Pancreas (tissue), 10 donors: ENCODE data around the gene SORL1. TPM values are rescaled to one million over a fixed set of nuclear protein-coding genes. Genes with fewer than 3 reads are reported as not detected.

Experiments
- ATAC-seq, 4 donors: fragments of 200-7000 bp; cut with Tn5 transposase; one replicate each; pipeline versions ENCODE4 v1.8.0 to v1.9.1; 2020; ENCODE audit warnings: mild to moderate bottlenecking in 4 of 4, moderate library complexity in 4 of 4
- DNase-seq, 6 donors: peaks; one replicate each; pipeline ENCODE4 v3.0.0-alpha.2; 2020
- FAIRE-seq: peaks from 2 replicates; lab custom pipeline; 2012; peaks lifted over from hg19 to GRCh38; lab: Jason Lieb, UNC
- H3K27ac ChIP-seq, 4 donors: fragments of 200-600 bp; sonication (generic); 1 replicate in 3 of 4; 2 replicates in 1 of 4; pipeline versions ENCODE4 v1.5.0 to v1.8.0; 2020
- H3K27me3 ChIP-seq, 4 donors: fragments of 200-600 bp; one replicate each; pipeline ENCODE4 v1.8.0; 2021
- H3K36me3 ChIP-seq, 3 donors: fragments of 200-600 bp; sonication (generic) in 1 of 3; one replicate each; pipeline versions ENCODE4 v1.5.0 to v1.8.0; 2020 to 2021
- H3K4me1 ChIP-seq, 3 donors: fragments of 200-600 bp; one replicate each; pipeline ENCODE4 v1.8.0; 2021
- H3K4me3 ChIP-seq, 4 donors: fragments of 200-600 bp; sonication (generic) in 2 of 4; one replicate each; pipeline versions ENCODE4 v1.5.0 to v1.8.0; 2020 to 2021
- H3K9me3 ChIP-seq, 4 donors: fragments of 200-600 bp; one replicate each; pipeline ENCODE4 v1.8.0; 2021
- CTCF ChIP-seq, 4 donors: fragments of 200-600 bp; sonication (generic) in 3 of 4; IDR thresholded peaks; one replicate each; pipeline versions ENCODE4 v1.5.0 to v1.8.0; 2021; ENCODE audit warnings: antibody characterized with exemption in 4 of 4
- WGBS, 2 donors: extraction: QIAGEN DNeasy Blood & Tissue Kit; methylation state at CpG; one replicate each; pipeline ENCODE4 v1.1.7; 2013; 5-methylcytosine and 5-hydroxymethylcytosine counted together
- intact Hi-C, 3 donors: fragments of 100-400 bp; cut with DNase I; formaldehyde crosslinking; loops; one replicate each; pipeline versions ENCODE4 v1.11.1 to v1.14.2; 2022
- polyA plus RNA-seq, 2 donors: library from polyadenylated mRNA; stranded (reverse); fragments of 200-250 nt; gene quantifications; one replicate each; pipeline ENCODE4 v1.2.3, GENCODE V29; 2013
- total RNA-seq, 6 donors: library from RNA; stranded (reverse); fragmentation: NEBNext Ultra II Directional in 4 of 6; extraction: Animal tissue kit (Norgen Biotek cat#: 25700) in 4 of 6; gene quantifications; one replicate each; pipeline versions ENCODE4 v1.2.1 to v1.2.4, GENCODE V29; 2021 to 2023
- donor health status: healthy with polysubstance abuse.
- donor health status: DM: no; HTN: no; CAD: no; lungs with moderate emphysema.
- donor health status: DM: no; HTN: no; CAD: no.
- donor health status: control.
- donor health status: control.
- donor health status: Bipolar disorder and iron deficiency.
- donor health status: DM: yes; HTN: yes; CAD: no.
- donor health status: DM: no; HTN: no; CAD: no.
- donor health status: DM: no; HTN: no; CAD: no.
- donor health status: DM: yes; HTN: yes; CAD: no.

Gene SORL1
- total and polyA plus RNA-seq, 8 donors: 2.7 to 47.5 (median 15.5) TPM

DNA sequence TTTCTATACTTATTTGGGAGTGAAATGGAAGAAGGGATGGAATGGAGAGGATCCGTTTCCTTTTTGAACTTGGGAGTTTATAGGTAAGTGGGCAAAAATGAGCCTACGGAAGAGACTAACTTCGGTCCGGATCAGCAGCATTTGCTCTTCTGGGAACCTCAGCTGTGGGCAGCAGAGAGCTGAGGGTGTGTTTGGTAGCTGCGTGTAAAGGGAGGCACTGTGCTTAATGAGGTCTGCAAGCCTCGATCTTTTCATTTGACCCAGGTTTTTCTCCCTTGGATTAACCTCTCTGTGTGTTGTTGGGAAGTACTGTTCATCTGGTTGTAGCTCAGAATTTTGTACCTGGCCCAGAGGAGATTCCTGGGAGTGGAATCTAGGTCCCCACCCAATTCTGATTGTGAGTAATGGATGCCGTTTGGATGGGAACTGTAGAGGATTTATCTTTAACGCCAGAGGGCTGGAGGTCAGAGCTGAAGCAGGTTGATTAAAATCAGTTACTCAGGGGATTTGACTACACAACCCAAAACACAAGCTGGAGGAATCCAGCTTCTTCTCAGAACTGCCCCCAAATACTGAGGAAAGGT is 202.2 kb downstream of the SORL1 start:
- ATAC-seq (no peak), FAIRE-seq (no peak), DNase-seq (no peak)
- no peak for TF ChIP-seq CTCF (IDR thresholded peaks at IDR 0.05)
- intact Hi-C loops: loop anchor here in 2 of 3 donors (5.0 to 10.0 kb wide), 4 partner anchors 450 to 850 kb away; no protein-coding TSS in a partner anchor
- H3K27me3 ChIP-seq: no peaks in the 10 kb centered on the region
- H3K36me3 ChIP-seq: no peaks in the 10 kb centered on the region
- H3K4me3 ChIP-seq: no peak overlapping the region
- H3K9me3 ChIP-seq: no peaks in the 10 kb centered on the region
- peak overlapping the region in 1 of 4 donors; percentile 87 for H3K27ac ChIP-seq
- WGBS, 2 donors: 44 to 51% methylated on average over 8 of the region's 8 CpGs
- H3K4me1 ChIP-seq: peaks cover 0 to 7% (median 0%) of the 10 kb centered on the region in 3 donors

DNA sequence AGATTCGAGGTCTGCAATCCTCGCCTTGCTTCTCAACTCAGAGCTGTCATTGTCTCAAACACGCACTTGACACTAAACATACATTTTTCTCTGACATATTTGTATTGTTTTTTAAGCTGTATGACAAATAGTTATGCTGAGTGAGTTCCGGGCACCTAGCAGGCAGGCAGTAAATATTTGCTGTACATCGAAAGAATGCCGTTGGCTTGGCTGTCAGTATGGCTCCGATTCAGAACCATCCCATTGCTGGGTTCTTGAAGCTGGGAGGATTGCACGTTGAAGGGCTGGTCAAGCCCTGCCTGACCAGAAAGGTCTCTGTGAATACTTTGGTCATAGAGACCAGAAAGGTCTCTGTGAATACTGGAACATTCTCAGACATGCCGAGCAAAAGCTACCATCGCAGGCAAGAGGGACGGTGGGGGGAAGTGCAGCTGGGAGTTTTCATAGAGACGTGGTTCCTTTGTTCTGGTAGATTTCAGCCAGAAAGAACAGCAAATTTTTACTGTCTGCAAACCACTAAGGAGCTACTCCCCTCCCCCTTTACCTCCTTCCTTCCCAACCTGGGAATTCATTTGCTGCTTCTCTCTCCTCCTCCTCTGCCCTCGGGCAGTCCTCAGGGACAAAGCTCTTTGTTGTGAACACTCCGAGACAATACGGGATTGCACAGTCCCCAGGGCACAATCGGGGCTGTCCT is 202.9 kb downstream of the SORL1 start:
- intact Hi-C loops: loop anchor here in 2 of 3 donors (5.0 to 10.0 kb wide), 5 partner anchors 447 to 850 kb away; no protein-coding TSS in a partner anchor
- Histone ChIP-seq H3K36me3 (no peaks in the 10 kb centered on the region), H3K9me3 (no peaks in the 10 kb centered on the region), H3K4me1 (peaks cover 0 to 7% (median 0%) of the 10 kb centered on the region in 3 donors), H3K27me3 (no peaks in the 10 kb centered on the region), H3K4me3 (peak overlapping the region; percentile 11 to 45 (median 29)), H3K27ac (peak overlapping the region; percentile 58 to 90 (median 78))
- FAIRE-seq (no peak), DNase-seq (peak in 1 of 6 donors; percentile 27), ATAC-seq (peak; percentile 35 to 41 (median 38))
- TF ChIP-seq CTCF (IDR thresholded peaks at IDR 0.05): no peak
- 10% methylated on average over 16 of the region's 16 CpGs for WGBS, 2 donors

DNA sequence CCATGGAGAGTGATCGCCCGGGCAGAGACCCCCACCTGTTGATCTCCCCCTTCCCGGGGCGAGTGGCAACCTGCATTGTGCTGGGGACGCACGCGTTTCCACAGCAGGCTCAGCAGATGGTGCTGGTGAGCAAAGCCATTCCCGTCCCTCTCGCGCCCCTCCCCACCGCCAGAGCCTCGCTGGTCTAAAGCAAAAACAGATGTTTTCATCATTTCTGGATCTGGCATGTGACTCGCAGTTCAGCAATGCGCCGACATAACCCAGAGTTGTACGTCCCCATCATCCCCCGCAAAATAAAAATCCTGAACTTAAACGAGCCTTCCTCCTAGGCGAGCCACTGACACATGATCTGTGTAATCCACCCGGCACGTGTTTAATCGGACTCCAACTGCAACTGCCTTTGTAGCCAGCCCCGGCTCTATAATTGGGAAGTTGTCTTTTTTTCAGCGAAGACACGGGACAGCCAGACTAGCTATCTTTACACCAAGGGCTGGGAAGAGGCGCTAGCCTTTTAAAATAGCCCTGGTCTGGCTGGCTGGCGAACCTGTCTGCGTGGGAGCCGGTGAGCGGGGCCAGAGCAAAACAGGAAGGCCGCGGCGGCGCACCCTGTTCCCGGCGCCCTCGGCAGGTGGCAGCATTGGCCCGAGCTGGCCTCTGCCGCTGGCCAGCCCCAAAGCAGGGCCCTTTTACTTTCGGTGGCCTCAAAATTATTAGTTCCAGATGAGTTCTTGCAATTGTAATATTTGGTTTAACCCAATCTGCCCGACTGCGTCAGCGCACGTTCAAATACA is 203.6 kb downstream of the SORL1 start:
- 1% methylated on average over 44 of the region's 44 CpGs for whole genome bisulfite sequencing, 2 donors
- intact Hi-C loops: loop anchor here in 2 of 3 donors (5.0 to 10.0 kb wide), 4 partner anchors 447 to 849 kb away; no protein-coding TSS in a partner anchor
- DNase-seq (peak; percentile 73 to 93 (median 85)), FAIRE-seq (peak; percentile 13), ATAC-seq (peak; percentile 94 to 98 (median 96))
- Histone ChIP-seq H3K4me3 (peak overlapping the region; percentile 11 to 45 (median 29)), H3K27me3 (no peaks in the 10 kb centered on the region), H3K4me1 (peaks cover 0 to 7% (median 0%) of the 10 kb centered on the region in 3 donors), H3K27ac (peak overlapping the region; percentile 58 to 90 (median 78)), H3K9me3 (no peaks in the 10 kb centered on the region), H3K36me3 (no peaks in the 10 kb centered on the region)
- peak; percentile 58 to 92 (median 84) for TF ChIP-seq CTCF (IDR thresholded peaks at IDR 0.05)

GRCh38 chr11:121656328-121657090 is 204.4 kb downstream of the SORL1 start:
- peaks cover 0 to 7% (median 0%) of the 10 kb centered on the region in 3 donors for H3K4me1 ChIP-seq
- peak overlapping the region; percentile 58 to 90 (median 78) for H3K27ac ChIP-seq
- 56 to 60% methylated on average over 19 of the region's 19 CpGs for WGBS, 2 donors
- DNase-seq: peak in 1 of 6 donors; percentile 19
- no peak for FAIRE-seq
- no peaks in the 10 kb centered on the region for H3K27me3 ChIP-seq
- ATAC-seq: peak in 1 of 4 donors; percentile 1
- no peaks in the 10 kb centered on the region for H3K9me3 ChIP-seq
- intact Hi-C loops: loop anchor here in 2 of 3 donors (5.0 to 10.0 kb wide), 4 partner anchors 446 to 848 kb away; no protein-coding TSS in a partner anchor
- no peak for TF ChIP-seq CTCF (IDR thresholded peaks at IDR 0.05)
- H3K4me3 ChIP-seq: peak overlapping the region in 3 of 4 donors; percentile 26 to 45 (median 32)
- H3K36me3 ChIP-seq: no peaks in the 10 kb centered on the region
